Measurements from ENCODE around the gene MIEN1. TPM values are rescaled to one million over a fixed set of nuclear protein-coding genes. Genes with fewer than 3 reads are reported as not detected.

The MIEN1 gene
- total RNA-seq, 4 donors from 2014 or later: 43.6 to 54.1 (median 52.1) TPM

DNA sequence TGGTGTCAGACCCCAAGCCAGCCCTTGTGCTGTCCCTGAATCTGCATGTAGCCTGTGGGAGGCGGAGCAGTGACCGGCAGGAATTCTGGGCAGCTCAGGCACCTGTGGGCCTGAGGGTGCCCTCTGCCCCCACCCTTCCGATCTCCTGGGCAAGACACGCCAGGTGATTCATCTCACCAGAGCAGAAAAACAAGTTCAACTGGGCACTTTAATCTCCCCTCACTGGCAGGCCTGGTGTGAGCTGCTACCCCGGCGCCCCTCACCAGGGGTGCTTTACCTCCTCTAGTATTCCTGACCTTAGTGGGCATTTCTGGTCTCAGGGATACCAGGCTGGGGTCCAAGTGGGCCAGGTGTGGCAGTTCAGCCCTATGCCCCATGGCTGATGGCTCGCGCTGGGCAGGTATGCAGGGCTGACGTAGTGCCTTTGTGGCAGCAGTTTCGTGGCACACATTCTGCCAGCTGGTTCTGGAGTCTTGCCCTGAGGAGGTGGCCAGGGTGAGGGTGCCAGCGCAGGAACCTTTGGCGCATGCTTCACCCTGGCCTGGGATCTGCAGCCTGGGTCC is 24.5 kb downstream of the MIEN1 start:
- Histone ChIP-seq H3K27me3 (no peaks in the 10 kb centered on the region), H3K4me1 (peaks cover 64% of the 10 kb centered on the region), H3K4me3 (peak overlapping the region; percentile 15), H3K9me3 (no peaks in the 10 kb centered on the region), H3K36me3 (peaks cover 40% of the 10 kb centered on the region), H3K27ac (peak overlapping the region; percentile 87)
- no peak for DNase-seq (ENCODE audit: low spot score in 2 of 2)
- TF ChIP-seq POLR2AphosphoS5 (IDR thresholded peaks at IDR 0.05) (no peak), POLR2A (IDR thresholded peaks at IDR 0.05) (no peak), EP300 (IDR thresholded peaks at IDR 0.05) (no peak)
- TF ChIP-seq, protein P1, sequence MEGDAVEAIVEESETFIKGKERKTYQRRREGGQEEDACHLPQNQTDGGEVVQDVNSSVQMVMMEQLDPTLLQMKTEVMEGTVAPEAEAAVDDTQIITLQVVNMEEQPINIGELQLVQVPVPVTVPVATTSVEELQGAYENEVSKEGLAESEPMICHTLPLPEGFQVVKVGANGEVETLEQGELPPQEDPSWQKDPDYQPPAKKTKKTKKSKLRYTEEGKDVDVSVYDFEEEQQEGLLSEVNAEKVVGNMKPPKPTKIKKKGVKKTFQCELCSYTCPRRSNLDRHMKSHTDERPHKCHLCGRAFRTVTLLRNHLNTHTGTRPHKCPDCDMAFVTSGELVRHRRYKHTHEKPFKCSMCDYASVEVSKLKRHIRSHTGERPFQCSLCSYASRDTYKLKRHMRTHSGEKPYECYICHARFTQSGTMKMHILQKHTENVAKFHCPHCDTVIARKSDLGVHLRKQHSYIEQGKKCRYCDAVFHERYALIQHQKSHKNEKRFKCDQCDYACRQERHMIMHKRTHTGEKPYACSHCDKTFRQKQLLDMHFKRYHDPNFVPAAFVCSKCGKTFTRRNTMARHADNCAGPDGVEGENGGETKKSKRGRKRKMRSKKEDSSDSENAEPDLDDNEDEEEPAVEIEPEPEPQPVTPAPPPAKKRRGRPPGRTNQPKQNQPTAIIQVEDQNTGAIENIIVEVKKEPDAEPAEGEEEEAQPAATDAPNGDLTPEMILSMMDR (IDR thresholded peaks at IDR 0.05): no peak
- WGBS: 48% methylated on average over 6 of the region's 12 CpGs

DNA sequence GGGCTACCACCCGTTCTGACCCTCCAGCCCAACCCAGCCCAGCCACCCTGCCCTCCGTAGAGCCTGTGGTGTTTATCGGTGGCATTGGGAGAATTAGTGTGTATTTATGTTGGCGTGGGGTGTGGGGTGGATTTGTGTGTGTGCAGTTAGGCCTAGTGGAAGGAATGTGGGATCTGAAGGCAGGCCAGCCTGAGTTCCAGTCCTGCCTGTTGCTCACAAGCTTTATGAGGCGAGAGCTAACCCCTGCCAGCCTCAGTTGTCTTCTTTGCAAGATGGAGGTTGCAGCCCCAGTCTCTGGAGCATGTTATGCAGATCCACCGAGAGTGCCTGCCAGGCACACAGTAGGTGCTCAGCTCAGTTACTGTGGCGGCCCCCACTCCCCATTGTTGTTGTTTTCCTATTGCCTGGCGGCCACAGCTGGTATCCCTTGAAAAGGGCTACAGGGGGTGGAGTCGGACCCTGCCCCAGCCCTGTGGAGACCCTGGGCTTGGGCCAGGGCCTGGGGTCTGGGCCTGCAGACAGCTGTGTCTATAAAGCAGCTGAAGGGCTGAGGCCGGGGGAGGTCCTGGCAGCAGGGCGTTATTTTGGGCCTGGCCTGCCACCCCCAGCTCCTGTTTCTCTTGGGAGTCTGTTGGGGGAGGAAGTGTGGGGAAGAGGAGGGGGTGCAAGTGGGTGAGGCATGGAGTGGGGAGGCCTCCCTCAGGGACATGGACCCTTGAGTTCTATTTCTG is 25.3 kb downstream of the MIEN1 start:
- Histone ChIP-seq H3K4me3 (peak overlapping the region; percentile 15), H3K27ac (peak overlapping the region; percentile 87), H3K4me1 (peaks cover 72% of the 10 kb centered on the region), H3K27me3 (no peaks in the 10 kb centered on the region), H3K9me3 (no peaks in the 10 kb centered on the region), H3K36me3 (peaks cover 31% of the 10 kb centered on the region)
- TF ChIP-seq, protein P1 (IDR thresholded peaks at IDR 0.05): peak; percentile 29 to 31
- TF ChIP-seq POLR2AphosphoS5 (IDR thresholded peaks at IDR 0.05): no peak
- no peak for TF ChIP-seq EP300 (IDR thresholded peaks at IDR 0.05)
- no peak for TF ChIP-seq POLR2A (IDR thresholded peaks at IDR 0.05)
- DNase-seq (ENCODE audit: low spot score in 2 of 2): no peak
- WGBS: 49% methylated on average over 11 of the region's 11 CpGs

GRCh38 chr17:39703913-39704312 is 26.4 kb downstream of the MIEN1 start:
- no peak for DNase-seq (ENCODE audit: low spot score in 2 of 2)
- 81% methylated on average over 5 of the region's 5 CpGs for WGBS
- Histone ChIP-seq H3K4me1 (peaks cover 81% of the 10 kb centered on the region), H3K4me3 (no peak overlapping the region), H3K9me3 (no peaks in the 10 kb centered on the region), H3K36me3 (peaks cover 20% of the 10 kb centered on the region), H3K27ac (peak overlapping the region; percentile 87), H3K27me3 (no peaks in the 10 kb centered on the region)
- TF ChIP-seq EP300 (IDR thresholded peaks at IDR 0.05) (no peak), POLR2AphosphoS5 (IDR thresholded peaks at IDR 0.05) (no peak), POLR2A (IDR thresholded peaks at IDR 0.05) (no peak)
- TF ChIP-seq, protein P1 (IDR thresholded peaks at IDR 0.05): no peak

- H3K9me3 ChIP-seq: no peaks in the 10 kb centered on the region
- peak overlapping the region; percentile 56 for H3K27ac ChIP-seq
These were observed 27.1 kb downstream of the MIEN1 start for GRCh38 chr17:39702901-39703893.

More at GRCh38 chr17:39702901-39703893, 27.1 kb downstream of the MIEN1 start:
- TF ChIP-seq, protein P1 (IDR thresholded peaks at IDR 0.05): no peak
- TF ChIP-seq POLR2AphosphoS5 (IDR thresholded peaks at IDR 0.05): no peak
- TF ChIP-seq EP300 (IDR thresholded peaks at IDR 0.05): no peak
- TF ChIP-seq POLR2A (IDR thresholded peaks at IDR 0.05): no peak
- Histone ChIP-seq H3K27me3 (no peaks in the 10 kb centered on the region), H3K4me3 (no peak overlapping the region), H3K4me1 (peaks cover 81% of the 10 kb centered on the region), H3K36me3 (peaks cover 13% of the 10 kb centered on the region)
- DNase-seq (ENCODE audit: low spot score in 2 of 2): no peak
- 57% methylated on average over 12 of the region's 12 CpGs for WGBS
